NCI-H187 treated with DMSO at 0.1 percent for 48 hours (cell line): ENCODE measurements around the gene RNF39.
A peak's percentile ranks its signal among the peaks of the same experiment; 100 is the strongest.

Source experiments
- DNase-seq: peaks from one replicate; lab custom pipeline; 2025; lab: John Stamatoyannopoulos, UW

Gene RNF39

DNA sequence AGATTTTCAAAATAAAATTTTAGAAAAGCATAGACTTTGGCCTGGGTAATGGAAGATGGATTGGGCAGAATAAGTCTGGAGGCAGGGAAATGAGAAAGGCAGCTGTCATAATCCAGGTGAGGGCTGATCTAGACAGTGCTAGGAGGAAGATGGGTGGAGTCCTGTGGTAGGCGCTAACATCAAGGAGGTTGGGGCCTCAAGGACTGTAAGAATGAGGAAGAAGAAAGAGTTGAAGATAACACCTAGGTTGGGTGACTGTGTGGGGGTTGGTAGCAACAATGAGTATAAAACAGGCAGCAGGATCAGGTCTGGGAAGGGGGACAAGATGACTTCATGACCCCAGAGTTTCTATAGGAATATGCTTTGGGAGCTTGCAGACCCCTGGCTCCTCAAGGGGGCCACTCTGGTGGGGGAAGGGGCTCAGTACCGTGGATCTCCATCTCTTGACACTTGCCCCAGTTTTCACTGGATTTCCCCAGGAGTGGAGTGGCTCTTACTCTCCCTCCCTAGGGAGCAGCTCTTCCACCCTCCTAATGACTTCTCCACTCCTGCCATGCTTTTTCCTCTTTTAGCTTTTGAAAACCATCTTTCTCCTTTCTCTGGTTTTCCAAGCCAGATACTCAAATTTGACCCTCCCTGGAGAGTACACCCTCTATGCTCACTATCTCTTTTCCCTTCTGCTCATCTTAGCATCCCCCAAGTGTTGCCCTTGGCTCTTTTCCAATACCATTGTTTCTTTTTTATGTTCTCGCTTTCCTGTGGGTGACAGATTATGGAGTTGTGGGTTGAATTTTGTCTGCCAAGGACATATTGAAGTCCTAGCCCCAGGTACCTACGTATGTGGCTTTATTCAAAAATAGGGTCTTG is 22.6 kb upstream of the RNF39 start:
- DNase-seq: no peak

DNA sequence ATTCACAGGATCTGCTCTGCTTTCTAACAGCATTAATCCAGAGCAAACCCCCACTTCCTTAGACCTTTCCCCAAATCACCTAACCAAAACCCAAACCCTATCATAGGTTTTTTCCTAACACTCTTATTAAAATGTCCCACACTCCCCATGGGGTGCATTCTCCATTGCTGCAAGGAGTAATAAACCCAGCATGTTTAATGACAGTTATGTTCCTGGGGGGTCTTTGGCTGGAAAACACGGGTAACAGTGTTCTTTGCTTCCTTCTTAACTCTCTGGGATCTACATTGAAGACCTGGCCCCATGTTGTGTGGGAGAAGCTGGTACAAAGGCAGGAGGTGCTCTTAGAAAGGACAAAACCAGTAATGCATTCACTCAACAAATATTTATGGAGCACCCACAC is 21.3 kb upstream of the RNF39 start:
- DNase-seq: no peak

DNA sequence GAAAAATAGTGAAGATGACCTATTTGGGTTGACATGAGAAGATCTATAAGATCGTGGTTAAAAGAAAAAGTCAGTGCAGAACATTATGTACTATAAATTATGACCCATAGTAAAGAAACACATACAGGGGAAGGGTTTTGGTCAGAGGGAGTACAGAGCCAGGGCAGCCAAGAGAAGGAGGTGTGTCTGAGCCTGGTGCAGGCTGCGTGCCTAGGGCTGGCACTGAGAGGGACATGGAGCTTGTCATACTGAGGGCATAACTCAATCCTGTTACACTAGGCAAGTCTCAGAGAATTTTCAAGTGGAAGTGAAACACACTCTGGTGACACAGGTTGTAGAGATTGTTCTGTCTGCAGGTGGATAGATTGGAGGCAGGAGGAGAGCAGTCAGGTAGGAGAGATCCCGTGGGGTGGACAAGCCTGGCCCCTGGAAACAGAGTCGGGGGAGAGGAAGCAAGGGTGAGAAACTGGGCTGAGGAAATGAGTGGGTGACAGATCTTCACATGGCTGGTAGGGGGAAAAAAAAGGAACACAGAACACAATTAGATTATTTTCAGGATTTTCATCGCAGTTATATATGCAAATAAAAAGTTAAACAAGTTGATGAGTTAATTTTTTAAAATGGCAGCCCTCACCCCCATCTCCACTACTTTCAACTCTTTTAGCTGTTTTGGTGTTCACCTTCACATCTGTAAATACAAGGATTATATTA is 18.5 kb upstream of the RNF39 start:
- no peak for DNase-seq

DNA sequence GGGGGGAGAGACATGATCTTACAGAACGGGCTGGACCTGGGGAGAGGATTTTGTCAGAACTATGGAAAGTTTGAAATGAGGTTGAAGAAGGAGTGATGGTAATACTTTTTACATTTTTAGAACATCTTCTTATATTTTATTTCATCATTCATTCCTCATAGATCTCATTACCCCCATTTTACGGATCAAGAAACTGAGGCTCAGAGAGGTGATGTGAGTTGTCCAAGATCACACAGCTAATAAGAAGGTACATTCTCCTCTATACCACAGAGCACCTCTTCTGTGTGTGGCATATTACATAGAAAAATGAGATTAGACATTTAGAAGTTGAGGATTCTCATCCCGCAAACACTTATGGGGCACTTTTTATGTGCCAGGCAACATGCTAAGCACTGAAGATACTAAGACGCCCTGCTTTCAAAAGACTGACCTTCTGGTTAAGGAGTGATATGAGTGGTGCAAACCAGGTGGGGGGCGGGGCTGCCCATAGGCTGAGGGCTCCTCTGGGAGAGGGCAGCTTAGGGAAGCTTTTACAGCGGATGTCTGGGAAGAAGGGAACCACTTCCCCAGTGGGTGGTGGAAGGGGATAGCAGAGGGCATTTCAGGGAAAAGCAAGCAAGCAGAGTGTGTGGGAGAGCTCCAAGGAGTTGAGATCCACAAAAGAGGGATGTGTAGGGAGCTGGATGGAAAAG is 17.4 kb upstream of the RNF39 start:
- DNase-seq: no peak

DNA sequence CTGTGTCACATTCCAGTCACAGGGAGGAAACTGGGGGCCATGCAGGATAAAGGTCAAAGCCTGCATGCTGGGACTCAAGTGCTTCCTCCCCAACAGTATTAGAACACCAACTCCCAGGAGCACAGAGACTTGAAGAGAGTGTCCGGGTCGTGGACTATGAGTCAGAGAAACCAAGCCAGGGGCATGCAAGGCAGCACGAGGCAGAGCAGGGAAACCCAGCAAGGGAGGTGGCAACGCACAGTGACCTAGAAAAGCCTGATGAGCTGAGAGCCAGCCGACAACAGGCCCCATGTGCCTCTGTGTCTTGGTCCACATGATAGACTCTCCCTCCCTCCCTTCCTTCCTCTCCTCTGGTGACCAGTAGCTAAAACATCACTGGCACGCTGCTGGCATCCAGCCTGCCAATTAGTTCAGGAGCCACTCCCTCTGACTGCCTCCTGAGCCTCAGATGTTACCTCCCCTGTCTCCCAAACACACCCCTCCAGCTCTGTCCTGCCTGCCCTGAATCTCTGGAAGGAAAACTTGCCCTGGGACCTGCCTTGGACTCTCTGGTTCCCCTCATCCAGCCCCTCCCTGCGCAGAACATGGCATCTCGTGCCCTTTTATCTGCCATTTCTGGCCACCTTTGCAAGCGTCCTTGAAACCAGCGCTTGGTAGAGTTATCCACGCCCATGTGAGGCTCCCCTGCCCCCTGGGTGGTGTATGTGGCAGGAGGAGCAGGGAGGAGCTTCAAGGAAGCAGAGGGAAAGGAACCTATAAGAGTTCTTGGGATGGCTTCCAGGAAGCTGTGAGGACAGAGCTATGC is 16.2 kb upstream of the RNF39 start:
- DNase-seq: no peak

DNA sequence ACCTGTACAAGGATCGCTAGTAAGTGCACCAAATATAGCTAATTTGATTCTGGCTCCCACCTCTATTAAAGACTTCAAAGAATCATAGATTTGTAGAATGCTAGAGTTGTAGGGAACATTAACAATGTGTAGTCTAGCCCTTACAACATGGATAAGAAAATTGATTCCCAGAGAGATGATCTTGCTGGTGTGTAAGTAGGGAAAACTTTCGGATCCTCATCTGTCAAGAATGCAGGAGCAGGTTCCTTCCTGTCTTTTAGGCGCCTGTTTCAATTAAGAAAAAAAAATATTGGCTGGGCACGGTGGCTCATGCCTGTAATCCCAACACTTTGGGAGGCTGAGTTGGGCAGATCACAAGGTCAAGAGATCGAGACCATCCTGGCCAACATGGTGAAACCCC is 12.3 kb upstream of the RNF39 start:
- no peak for DNase-seq

DNA sequence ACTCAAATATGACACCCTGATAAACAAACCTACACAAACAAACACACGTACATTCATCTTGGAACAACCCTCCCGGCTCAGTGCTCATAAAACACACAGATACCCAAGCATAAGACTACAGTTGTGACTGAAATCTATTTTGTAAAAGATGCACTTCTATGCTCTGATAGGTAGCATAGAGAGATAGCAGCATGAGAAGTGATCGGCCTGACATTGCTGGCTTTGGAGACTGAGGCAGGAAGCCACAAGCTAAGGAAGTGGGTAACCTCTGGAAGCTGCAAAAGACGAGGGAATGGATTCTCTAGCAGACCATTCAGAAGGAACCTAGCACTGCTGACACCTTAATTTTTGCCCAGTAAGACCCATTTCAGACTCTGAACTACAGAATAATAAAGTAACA is 1.6 kb upstream of the RNF39 start:
- no peak for DNase-seq

DNA sequence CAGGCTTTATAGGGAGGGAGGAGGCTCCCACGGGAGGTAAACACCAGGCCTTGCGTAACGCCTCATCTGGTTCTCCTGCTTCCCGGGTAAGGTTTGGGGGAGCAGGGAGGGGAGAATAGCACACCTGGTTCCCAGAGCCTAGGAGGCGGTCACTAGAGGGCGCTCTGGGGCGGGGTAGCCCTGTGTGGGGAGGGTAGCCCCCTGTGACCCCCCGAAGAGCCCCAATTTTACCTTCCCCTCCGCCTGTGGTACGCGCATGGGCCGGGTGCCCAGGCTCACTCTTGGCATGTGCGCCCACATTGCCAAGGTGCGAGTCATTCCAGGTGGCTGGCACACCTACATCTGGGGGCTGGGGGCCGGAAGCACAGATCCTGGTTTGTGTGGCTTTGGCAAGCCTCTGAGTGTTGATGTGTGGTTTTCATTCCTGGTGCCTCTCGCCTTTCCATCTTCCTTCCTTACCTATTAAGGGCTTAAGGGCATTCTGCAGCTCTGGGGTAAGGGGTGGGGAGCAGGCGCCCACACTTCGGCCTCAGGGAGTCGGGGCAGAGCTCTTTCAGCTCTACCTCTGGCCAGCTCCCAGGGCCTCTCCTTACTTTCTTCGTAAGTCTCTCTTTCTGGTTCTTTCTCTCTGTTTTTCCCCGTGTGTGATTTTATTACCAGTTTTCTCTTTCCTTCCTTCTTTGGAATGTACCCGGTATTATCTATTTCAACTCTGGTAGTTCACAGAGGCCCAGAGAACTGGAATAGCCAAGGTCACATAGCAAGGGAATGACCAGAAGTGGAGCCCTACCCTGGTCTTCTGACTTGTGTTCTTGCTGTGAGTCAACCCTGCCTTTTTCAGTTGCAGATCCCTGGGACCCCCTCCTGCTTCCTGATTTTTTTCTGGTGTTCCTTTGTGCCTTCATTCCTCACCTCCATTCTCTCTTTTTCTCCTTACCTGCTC is 492 bp upstream of the RNF39 start:
- no peak for DNase-seq

DNA sequence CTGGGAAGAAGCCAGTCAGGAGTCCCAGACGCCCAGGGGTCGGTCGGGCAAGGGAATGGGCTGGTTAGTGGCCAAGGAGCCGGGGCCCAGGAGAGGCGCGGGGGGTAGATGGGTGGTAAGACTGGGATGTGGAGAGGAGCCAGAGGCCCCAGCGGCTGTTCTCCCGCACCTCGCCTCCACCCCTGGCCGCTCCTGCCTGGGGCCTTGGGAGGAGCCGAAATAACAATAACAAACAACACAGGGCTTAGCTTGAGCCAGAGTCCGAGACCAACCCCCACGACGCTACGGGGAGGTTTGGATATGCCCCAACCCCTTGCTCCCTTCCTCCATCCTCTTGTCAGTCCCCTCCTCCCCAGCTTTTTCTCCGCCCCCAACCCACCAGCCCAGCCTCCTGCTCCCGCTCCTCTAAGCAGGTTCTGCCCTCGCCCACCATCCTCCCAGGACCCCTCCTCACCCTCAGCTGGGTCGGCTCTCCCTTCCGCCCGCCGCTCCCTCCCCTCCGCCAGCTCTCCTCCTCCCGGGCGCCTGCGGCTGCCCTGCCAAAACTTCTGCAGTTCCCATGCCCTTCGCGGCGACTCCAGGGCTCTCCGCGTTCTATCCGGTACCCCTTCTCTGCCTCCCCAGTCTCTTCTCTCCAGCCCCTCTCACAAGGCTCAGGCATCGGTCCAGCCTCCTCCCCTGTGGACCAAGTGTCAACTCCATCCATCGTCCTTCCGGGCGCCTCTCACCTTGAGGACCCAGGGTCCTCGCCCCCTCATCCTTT is 1.1 kb downstream of the RNF39 start:
- DNase-seq: no peak

DNA sequence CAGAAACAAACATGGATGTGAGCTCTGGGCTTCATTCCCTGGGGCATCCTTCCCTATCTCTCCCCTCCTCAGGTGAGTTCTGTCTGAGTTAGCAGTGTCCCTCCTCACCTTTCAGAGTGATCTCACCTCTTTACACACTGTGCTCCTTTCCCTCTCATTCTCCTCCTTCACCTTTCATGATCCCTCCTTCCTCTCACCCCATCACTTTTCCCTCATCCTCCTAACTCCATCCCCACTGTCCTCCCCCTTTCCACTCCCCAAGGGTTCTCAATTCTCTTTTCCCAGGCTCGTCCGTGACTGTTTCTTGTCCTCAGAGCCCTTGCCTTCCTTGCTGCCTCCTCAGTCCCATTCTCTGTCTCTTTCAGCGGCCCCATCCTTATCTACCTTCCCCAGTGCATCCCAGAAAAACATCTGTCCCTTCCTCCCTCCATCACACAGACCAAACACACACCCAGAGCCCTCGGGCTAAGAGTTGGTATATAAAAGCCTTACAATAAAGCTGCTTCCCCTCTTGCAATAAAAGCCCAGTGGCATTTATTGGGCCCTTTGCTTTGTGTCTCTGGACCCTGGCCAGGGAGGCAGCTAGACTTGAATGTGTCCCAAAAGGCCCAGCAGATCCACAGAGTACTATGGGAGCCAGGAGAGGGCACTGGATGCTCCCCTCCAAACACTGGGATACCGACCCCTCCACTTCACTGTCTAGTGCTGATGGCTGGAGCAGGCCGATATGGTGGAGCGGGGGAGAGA is 1.9 kb downstream of the RNF39 start:
- no peak for DNase-seq

DNA sequence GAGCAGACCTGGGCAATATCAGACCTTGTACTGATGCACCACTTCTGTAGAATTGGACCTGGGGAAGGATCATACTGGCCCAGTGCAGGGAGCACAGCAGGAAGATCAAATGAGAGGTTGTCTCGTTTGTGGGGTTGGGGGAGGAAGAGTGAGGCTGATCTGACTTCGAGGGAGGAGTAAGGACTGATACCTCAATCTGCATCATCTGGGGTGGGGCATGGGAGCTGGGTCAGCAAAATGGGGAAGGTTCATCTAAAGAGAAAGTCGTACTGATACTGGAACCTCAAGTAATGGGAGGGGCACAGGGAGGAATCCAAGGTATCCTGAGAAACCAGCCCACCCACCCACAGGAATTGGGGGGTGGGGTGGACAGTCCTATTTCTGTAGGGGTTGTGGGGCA is 3.7 kb downstream of the RNF39 start:
- no peak for DNase-seq

DNA sequence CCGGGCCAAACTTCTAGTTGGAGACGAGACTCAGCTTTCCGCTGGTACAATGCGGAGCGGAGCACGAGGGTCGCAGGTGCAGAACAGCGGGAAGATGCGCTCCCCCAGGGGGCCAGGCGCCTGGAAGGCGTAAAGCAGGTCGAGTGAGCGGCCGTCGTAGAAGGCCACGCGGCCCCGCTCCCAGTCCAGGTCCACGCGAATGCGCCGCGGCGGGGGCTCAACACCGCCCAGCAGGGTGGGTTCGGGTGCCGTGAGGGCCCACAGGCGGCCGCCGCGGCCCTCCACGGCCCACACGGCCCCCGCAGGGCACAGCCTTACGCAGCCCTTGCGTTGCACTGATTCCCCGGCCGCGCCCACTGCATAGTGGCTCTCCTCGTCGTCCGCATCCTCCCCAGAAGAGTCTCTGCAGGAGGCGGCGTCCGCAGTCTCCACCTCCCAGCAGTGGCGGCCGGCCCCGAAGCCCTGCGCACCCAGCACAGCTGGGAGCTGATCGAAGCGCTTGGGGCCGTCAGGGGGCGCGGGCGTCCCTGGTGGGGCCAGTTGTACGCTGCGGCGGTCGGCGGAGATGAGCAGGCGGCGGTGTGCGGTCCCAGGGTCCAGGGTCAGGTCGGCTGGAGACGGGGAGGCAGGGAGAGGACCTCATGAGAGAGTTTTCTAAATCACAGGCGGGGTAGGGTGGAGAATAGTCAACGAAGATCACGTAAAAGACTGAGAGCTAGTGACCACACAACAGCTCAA is 4.3 kb downstream of the RNF39 start:
- no peak for DNase-seq

DNA sequence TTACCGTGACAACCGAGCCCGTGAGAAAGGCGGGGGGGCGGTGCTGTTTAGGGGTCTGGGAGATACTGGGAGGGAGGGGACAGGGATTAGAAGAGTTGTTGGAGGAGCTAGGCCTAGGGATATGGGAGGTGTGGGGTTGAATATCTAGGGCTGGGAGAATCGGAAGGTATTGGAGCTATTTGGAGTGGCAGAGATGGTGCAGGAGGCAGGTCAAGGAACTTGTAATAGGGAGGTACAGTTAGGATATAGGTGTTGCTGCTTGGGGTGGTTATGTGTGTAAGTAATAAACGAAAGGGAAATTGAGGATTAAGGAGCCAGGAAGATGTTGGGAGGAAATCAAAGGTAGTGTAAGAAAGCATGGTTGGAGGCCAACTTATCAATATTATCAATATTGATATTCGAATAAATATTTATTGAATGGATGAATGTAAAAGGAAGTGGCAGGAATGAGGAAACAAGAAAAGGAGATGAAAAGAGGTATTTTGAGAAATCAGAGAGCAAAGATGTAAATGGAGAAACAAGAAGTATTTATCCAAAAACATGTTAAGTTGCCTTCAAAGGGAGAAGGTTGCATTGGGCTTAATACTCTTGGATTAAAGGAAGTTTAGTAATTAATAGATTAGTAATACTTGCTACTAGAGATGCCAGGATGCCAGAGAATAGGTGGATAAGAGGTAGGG is 8.0 kb downstream of the RNF39 start:
- DNase-seq: no peak

DNA sequence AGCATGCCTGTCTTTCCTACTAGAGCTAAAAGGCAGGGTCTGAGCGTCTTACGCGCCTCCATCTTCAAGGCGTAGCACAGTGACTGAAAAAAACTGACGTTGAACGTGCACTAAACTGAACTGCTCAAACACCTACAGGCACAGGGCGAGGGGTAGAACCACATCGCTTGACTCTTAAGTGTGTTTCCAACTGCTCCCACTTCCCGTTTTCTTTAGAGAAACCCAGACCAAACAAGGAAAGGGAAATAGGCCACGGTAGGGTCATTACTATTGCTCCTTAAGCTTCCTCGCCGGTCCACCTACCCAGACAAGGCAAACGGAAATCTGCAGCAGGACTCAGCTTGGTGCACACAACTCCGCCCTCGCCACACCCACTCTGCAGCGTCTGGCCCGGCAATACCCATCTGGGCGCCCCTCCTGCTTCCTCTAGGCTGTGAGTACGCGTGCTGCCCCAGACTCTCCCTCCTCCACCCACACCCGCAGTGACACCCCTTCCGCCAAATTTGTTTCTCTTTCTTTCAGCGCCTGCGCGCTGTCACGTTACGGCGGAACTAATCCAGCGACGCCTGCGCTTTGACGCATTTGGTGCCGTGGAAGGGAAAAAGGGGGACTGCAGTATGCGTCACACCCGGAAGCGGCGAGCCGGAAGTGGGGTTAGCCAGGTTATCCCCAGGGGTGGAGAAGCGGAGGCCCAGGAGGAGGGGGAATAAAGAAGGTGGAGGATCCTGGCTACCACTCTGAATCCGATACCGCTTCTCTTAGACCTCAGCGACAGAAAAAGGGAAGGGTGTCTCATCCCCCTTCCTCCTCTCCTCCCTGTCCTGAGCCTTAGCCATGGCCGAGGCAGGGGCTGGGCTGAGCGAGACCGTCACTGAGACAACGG is 8.8 kb downstream of the RNF39 start, which contains the start of gene PPP1R11:
Gene PPP1R11 (plus strand): TSS at position 622 of the 883 bp plus-strand sequence. CDS start 213 bp downstream, at position 835.
- DNase-seq: peak; percentile 87

DNA sequence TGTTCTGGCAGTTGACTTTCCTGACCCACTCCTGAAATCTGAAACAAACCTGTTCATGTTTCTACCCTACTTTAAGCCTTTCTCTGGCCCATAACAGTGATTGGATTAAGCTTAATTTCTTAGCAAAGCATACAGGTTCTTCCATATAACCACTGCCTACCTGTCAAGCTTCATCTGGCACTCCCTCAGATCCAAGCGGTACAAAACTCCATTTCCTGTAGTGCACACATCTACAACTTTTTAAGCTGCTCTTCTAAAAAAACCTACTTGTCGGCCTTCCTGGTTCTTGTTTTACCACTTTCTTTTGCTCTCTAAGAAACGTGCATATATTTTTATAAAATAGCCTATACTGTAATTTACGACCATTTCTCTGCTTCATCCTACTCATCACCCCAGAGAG is 9.5 kb downstream of the RNF39 start:
- no peak for DNase-seq

DNA sequence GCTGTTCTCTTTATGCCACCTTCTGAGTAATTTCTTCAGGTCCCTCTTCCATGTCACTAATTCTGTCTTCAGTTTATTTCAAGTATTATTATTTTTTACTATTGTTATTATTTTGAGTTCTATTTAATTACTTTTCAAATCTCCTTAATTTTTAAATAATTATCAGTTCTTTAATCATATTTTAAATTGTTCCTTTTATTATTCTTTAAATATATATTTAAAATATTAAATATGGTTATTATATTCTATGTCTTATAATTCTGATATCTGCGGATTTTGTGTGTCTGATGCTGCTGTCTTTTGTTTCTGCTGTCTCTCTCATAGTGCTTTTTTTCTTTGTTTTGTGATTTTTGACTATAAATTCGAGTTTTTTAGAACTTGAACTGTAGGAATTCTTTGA is 12.3 kb downstream of the RNF39 start:
- DNase-seq: no peak
